GM12801 (cell line): Measurements from ENCODE around the gene RFX2.

Experiments
- CTCF ChIP-seq: IDR thresholded peaks from one replicate; pipeline ENCODE4 v1.5.1; 2011; ENCODE audit warnings: control low read depth; ENCODE audit not compliant: insufficient read length; ENCODE audit errors: extremely low read depth

RFX2 gene

GRCh38 chr19:5988517-5989387 is 121.5 kb downstream of the RFX2 start:
- TF ChIP-seq CTCF: no peak

GRCh38 chr19:5987077-5987818 is 123.1 kb downstream of the RFX2 start:
- TF ChIP-seq CTCF: peak; percentile 85

- TF ChIP-seq CTCF: no peak
Observed at GRCh38 chr19:5985098-5985783, 125.1 kb downstream of the RFX2 start.

- TF ChIP-seq CTCF: no peak
Observed at GRCh38 chr19:5984600-5984999, 125.7 kb downstream of the RFX2 start.

GRCh38 chr19:5983367-5983955 is 126.8 kb downstream of the RFX2 start:
- no peak for TF ChIP-seq CTCF

- no peak for TF ChIP-seq CTCF
Observed at GRCh38 chr19:5978606-5979552, 131.4 kb downstream of the RFX2 start.
